Measurements from ENCODE around the gene SNTA1.
"Not testable (repeated sequence)": the region's sequence is repeated elsewhere in the genome, so short reads cannot be mapped to it uniquely, and the experiment has no call there.

SNTA1 gene

DNA sequence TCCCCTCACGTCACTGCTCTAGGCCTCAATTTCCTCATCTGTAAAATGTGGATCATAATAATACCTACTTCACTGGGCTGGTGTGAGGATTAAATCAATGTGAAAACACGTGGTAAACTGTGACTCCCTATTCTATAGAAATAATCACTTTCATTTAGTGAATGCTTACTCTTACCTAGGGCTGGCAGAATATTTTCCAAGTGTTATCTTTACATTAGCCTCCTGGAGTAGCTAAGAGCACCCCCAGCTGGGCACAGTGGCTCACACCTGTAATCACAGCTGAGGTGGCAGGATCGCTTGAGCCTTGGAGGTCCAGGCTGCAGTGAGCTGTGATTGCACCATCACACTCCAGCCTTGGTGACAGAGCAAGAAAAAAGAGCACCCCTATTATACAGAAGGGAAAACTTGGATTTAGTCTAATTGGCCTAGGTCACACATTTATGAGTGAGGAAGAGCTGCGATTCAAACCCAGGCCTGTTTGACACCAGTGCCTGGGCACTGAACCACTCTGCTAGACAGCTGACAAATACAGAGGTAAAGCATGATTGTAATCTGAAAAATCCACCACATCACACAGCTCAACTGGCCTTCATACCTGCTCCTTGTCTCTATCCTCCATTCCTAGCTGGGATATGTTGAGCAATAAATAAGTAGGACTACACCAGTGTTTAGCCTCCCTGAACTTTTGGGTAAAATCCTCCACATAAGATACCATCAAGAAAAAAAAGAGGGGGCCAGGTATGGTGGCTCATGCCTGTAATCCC, 1.4 kb upstream of the SNTA1 start:
- no peak overlapping the region for H3K27ac ChIP-seq
- no peak for TF ChIP-seq ZFX (IDR thresholded peaks at IDR 0.05; ENCODE audit: borderline replicate concordance)
- TF ChIP-seq, protein P1, sequence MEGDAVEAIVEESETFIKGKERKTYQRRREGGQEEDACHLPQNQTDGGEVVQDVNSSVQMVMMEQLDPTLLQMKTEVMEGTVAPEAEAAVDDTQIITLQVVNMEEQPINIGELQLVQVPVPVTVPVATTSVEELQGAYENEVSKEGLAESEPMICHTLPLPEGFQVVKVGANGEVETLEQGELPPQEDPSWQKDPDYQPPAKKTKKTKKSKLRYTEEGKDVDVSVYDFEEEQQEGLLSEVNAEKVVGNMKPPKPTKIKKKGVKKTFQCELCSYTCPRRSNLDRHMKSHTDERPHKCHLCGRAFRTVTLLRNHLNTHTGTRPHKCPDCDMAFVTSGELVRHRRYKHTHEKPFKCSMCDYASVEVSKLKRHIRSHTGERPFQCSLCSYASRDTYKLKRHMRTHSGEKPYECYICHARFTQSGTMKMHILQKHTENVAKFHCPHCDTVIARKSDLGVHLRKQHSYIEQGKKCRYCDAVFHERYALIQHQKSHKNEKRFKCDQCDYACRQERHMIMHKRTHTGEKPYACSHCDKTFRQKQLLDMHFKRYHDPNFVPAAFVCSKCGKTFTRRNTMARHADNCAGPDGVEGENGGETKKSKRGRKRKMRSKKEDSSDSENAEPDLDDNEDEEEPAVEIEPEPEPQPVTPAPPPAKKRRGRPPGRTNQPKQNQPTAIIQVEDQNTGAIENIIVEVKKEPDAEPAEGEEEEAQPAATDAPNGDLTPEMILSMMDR (IDR thresholded peaks at IDR 0.05), result peak; percentile 52

DNA sequence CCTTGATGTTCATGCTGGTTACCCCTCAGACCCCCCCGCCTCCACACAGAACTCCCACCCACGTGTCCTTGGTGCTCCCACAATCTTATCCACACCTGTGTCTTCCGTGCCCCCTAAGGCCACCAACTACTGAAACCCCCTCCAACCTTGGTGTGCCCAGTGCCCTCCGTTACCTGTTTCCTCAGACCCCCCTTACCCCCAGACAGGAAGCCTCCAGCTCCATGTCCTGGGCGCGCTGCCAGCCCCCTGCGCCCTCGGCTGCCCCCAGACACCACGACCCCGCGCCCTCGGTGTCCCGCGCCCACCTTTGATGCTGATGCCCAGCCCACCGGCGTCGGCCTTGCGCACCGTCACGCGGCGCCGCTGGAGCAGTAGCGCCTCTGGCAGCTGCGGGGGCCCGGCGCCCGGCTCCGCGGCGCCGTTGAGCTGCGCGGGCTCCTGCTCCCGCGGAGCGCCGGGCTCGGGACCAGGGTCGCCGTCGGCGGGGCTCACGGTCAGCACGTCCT, 504 bp downstream of the SNTA1 start:
- TF ChIP-seq ZFX (IDR thresholded peaks at IDR 0.05; ENCODE audit: borderline replicate concordance), result no peak
- TF ChIP-seq, protein P1 (IDR thresholded peaks at IDR 0.05), result no peak
- H3K27ac ChIP-seq, result peak overlapping the region; percentile 58

DNA sequence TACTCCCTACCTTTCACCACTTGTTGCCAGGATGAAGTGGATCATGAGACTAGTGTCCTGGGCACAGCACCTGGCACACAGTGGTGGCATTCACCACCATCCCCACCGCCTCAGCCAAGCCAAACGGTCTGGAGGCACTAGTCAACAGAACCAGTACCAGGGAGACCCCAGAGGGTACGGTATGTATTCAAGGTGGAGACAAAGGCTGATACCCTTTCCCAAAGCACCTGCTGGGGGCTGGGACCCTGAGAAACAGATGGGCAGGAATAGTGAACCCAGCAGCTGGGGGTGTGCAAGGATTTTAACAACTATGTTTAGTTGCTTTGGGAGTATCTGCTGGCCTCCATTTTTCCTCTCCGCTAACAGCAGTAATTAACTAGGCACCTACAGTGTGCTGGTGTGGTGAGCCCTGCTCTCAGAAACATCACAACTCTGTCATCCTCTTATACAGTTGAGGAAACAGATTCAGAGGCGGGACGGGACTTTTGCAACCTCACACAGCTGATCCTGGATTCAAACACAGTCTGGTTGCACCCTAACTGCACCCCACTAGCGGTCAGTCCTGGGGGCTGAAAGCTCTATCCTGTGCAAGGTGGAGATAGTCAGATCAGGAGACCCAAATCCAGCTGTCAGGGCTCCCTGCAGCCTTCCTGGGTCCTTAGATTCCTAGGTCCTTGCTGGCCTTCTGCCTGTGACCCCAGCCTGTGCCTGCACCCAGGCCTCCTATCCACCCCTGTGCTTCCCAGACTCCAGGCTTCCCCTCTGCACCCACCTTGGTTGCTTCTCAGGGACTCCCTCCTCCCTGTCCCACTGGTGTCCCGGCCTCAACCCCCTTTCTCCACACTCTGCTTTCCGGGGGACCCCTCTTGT, 1.2 kb downstream of the SNTA1 start:
- TF ChIP-seq ZFX (IDR thresholded peaks at IDR 0.05; ENCODE audit: borderline replicate concordance), result no peak
- TF ChIP-seq, protein P1 (IDR thresholded peaks at IDR 0.05), result no peak
- H3K27ac ChIP-seq, result no peak overlapping the region

DNA sequence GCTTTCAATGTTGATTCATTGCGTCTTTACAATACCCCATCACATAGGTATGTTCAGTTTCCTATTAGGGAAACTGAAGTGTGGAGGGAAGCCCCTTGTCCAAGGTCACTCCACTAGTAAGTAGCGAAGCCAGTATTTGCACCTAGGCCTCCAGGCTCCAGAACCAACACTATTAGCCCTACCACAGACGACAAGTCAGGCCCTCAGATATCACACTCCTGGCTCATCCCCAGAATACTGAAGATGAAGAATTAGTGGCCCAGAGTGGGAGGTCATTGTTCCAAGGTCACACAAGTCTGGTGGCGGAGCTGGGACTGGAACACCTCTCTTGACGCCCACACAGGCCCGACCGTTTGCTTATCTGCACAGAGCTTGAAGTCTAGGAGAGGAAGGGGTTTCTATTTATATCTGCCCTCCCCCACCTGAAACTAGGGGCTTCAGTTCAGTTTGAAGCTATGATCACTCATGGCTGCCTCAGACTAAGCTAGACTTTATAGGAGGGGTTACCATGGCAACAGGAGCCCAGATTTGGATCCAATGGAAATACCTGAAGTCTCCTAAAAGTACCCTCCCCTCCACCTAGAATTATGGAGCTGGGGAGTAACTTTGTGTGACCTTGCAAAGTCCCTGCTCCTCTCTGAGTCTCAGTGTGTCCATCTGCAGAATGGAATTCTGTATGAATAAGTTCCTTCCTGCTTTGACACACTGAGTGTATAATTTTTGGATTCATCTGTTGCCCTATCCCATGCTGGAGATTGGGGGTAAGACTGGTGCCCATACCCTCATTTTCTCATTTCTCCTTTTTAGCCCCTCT, 2.2 kb downstream of the SNTA1 start:
- H3K27ac ChIP-seq, result no peak overlapping the region
- TF ChIP-seq ZFX (IDR thresholded peaks at IDR 0.05; ENCODE audit: borderline replicate concordance), result no peak
- TF ChIP-seq, protein P1 (IDR thresholded peaks at IDR 0.05), result no peak

DNA sequence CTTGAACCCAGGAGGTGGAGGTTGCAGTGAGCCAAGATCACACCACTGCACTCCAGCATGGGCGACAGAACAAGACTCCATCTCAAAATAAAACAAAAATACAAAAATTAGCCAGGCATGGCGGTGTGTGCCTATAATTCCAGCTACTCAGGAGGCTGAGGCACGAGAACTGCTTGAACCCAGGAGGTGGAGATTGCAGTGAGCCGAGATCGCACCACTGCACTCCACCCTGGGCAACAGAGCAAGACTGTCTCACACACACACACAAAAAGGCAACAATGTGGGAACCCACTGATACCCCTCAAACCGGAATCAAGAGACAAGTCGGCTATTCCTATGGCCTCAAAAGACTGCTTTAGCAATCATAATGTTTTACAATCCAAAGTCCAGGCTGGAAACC, 3.0 kb downstream of the SNTA1 start:
- not testable (repeated sequence) for H3K27ac ChIP-seq

DNA sequence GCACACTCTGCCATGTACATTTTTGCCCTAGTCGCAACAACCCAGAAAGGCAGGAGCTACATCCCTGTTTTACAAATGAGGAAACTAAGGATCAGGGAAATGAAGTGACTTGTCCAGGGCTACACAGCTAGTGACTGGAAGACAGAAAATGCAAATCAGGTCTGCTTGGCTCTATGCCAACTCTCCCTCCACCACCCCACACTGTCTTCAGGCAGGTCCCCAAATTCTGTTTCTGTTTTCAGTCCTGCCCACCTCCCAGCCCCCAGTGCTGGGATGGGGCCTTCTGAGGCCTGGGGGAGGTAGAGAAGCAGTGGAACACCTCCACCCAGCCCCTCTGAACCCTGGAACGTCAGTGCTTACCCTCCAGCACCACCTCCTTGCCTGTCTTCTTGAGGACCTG, 5.1 kb downstream of the SNTA1 start:
- no peak for TF ChIP-seq ZFX (IDR thresholded peaks at IDR 0.05; ENCODE audit: borderline replicate concordance)
- TF ChIP-seq, protein P1 (IDR thresholded peaks at IDR 0.05), result no peak
- no peak overlapping the region for H3K27ac ChIP-seq

All from 22Rv1 (cell line).